Mesodermal cell (in vitro differentiated cells): ENCODE results near the gene TMEM258.

Experiments
- H3K27ac ChIP-seq: 2 replicates; pipeline ENCODE4 v1.7.0; 2013; ENCODE audit warnings: mild to moderate bottlenecking, low read depth, low read length, moderate library complexity; ENCODE audit not compliant: severe bottlenecking
- H3K36me3 ChIP-seq: 2 replicates; pipeline ENCODE4 v1.7.1; 2013; ENCODE audit warnings: mild to moderate bottlenecking, low read length, moderate library complexity; ENCODE audit not compliant: control insufficient read depth, insufficient read depth
- H3K4me1 ChIP-seq: one replicate; pipeline ENCODE4 v1.7.1; 2013; ENCODE audit warnings: mild to moderate bottlenecking, low read length; ENCODE audit not compliant: insufficient read depth, control insufficient read depth, poor library complexity, severe bottlenecking
- H3K4me3 ChIP-seq: 2 replicates; pipeline ENCODE4 v1.7.0; 2013; ENCODE audit warnings: low read length, control low read depth, mild to moderate bottlenecking; ENCODE audit not compliant: insufficient read depth, poor library complexity, severe bottlenecking; ENCODE audit errors: extremely low read depth
- H3K9me3 ChIP-seq: 2 replicates; pipeline ENCODE4 v1.7.1; 2013; ENCODE audit warnings: mild to moderate bottlenecking, low read length, moderate library complexity; ENCODE audit not compliant: control insufficient read depth
- WGBS, 2 experiments: methylation state at CpG; one replicate each; pipeline ENCODE4 v1.1.5; 2013; ENCODE audit warnings: missing lambda C conversion rate in 2 of 2; ENCODE audit not compliant: insufficient coverage in 2 of 2; 5-methylcytosine and 5-hydroxymethylcytosine counted together

The TMEM258 gene

DNA sequence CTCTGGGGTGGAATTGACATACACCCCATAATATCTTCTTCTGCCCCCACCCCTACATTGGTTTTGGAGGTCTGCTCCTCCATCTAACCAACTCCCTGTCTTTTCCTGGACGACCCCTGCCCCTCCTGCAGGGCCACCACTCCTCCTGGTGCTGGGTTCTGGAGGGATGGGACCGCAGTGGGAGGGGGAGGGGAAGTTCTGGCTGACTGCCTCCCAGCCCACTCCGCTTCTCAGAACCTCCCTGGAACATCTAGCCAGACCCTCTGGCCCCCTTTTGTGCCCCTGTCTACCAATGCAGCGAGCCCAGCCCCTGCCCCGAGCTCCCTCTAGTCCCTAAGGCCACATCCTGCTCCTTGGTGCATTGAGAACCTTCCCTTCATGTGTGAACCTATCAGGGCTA, 38.7 kb downstream of the TMEM258 start:
- peak overlapping the region; percentile 68 for H3K4me3 ChIP-seq
- H3K36me3 ChIP-seq = peaks cover 7% of the 10 kb centered on the region
- H3K4me1 ChIP-seq = peaks cover 68% of the 10 kb centered on the region
- H3K27ac ChIP-seq = peak overlapping the region; percentile 79
- no peaks in the 10 kb centered on the region for H3K9me3 ChIP-seq
- WGBS, 2 experiments = 100% methylated on average over 2 of the region's 5 CpGs; no CpG with 5 or more reads in 1 of the 2 experiments

DNA sequence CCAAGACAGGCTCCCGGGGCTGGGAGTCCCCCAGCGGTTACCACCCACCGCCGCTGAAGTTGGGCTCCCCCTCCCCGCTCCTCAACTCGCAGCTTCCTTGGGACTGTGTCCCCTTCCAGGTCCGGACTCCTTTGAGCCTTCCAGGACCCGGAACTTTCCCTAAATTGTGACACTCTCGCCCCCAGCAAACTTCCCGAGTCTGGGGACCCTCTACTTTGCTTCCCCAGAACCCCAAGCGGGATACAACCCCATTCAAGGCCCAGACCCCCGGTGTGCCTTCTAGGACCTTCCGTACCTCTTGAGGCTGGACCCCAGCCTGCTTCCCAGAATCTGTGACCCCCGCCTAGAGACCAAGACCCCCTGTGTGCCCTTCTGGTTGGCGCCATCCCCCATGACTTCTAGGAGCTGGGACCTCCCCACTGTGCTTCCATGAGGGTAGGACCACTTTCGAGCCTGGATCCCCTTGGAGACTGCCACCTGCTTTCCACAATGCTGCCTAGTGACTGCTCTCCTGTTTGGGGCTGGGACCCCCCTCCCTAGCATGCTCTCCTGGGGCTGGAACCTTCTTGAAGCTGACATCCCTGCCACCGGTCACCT, 39.4 kb downstream of the TMEM258 start:
- Histone ChIP-seq H3K36me3 (peaks cover 2% of the 10 kb centered on the region), H3K4me1 (peaks cover 69% of the 10 kb centered on the region), H3K4me3 (peak overlapping the region; percentile 68), H3K27ac (no peak overlapping the region), H3K9me3 (no peaks in the 10 kb centered on the region)
- WGBS, 2 experiments = 31 to 40% methylated on average over 14 to 17 of the region's 17 CpGs

DNA sequence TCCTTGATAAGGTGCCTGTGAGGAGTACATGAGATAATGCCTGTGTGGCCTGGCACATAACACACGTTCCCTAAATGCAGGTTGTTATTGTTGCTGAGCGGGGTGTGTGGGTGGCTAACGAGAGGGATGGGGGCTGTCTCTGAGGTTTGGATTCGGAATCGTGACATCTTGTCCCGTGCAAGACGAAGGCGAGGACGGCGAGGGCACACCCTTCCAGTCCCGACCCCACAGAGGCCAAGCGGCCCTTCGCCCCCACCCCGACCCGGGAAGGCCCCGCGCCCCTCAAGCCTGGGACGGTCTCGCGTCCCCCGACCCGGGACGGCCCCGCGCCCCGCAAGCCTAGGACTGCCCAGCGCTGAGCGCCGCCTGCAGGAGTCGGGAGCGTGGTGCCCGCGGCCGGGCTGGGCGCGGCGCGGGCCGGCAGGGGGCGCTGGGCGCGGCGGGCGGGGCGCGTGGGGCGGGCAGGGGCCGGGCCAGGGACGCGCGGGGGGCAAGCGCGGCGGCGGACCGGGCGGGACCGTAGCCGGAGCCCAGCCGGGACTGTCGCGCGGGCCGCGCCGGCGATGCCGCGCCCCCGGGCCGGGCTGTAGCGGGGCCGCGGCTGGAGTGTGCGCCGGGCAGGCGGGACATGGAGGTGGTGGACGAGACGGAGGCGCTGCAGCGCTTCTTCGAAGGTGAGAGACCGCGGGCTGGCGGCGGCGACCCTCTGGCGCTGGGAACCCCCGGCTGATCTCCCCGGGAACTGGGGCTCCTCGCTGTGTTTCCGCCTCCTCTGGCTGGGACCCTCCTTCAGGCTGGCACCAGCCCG, 40.1 kb downstream of the TMEM258 start, which contains the start of gene MYRF:
Gene MYRF, plus strand, starts transcription at position 520 of the 808 bp plus-strand sequence. Its CDS starts 109 bp downstream, at position 629.
- H3K36me3 ChIP-seq = peaks cover 2% of the 10 kb centered on the region
- no peak within 1 kb of the TSS for H3K27ac ChIP-seq
- peaks cover 69% of the 10 kb centered on the region for H3K4me1 ChIP-seq
- peak within 1 kb of the TSS; percentile 68 for H3K4me3 ChIP-seq
- WGBS, 2 experiments = 2 to 12% methylated on average over 56 to 57 of the region's 93 CpGs
- no peaks in the 10 kb centered on the region for H3K9me3 ChIP-seq

DNA sequence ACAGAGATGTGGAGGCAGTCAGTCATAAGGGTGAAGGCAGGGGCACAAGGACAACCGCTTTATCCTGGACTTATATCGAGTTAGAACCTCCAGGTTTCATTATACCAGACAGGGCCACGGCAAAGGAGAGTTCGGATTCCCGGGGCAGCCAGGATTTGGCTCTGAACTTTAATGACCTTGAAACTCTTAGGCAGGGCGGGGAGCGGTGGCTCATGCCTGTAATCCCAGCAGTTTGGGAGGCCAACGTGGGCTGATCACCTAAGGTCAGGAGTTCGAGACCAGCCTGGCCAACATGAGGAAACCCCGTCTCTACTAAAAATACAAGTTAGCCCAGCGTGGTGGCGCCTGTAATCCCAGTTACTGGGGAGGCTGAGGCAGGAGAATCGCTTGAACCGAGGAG, 41.0 kb downstream of the TMEM258 start:
- Histone ChIP-seq H3K9me3 (no peaks in the 10 kb centered on the region), H3K27ac (no peak overlapping the region), H3K4me1 (peaks cover 59% of the 10 kb centered on the region), H3K36me3 (peaks cover 2% of the 10 kb centered on the region), H3K4me3 (no peak overlapping the region)
- 91 to 92% methylated on average over 14 of the region's 14 CpGs for WGBS, 2 experiments

DNA sequence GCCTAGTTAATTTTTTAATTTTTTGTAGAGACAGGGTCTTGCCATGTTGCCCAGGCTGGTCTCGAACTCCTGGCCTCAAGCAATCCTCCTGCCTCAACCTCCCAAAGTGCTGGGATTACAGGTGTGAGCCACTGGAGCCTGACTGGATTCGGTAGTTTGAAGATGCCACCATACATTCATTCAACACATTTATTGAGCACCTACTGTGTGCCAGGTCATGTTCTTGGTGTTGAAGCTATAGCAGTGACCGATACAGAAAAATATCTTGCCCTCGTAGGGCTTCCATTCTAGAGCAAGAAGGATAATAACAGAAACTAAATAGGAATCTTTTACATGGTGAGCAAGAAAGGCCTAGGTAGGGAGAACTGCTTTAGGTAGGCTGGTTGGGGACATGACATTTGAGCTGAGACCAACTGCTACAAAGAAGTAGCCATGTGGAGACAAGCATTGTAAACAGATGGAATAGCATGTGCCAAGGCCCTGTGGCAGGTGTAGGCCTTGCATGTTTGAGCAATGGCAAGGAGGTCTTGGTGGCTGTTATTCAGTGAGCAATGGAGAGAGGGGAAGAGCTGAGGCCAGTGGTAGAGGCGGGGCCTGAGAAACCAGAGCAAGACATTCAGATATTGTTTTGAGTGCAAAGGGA, 41.6 kb downstream of the TMEM258 start:
- no peak overlapping the region for H3K4me3 ChIP-seq
- H3K4me1 ChIP-seq = peaks cover 53% of the 10 kb centered on the region
- H3K27ac ChIP-seq = no peak overlapping the region
- no peaks in the 10 kb centered on the region for H3K9me3 ChIP-seq
- peaks cover 2% of the 10 kb centered on the region for H3K36me3 ChIP-seq
- WGBS, 2 experiments = 94 to 100% methylated on average over 3 to 5 of the region's 5 CpGs

DNA sequence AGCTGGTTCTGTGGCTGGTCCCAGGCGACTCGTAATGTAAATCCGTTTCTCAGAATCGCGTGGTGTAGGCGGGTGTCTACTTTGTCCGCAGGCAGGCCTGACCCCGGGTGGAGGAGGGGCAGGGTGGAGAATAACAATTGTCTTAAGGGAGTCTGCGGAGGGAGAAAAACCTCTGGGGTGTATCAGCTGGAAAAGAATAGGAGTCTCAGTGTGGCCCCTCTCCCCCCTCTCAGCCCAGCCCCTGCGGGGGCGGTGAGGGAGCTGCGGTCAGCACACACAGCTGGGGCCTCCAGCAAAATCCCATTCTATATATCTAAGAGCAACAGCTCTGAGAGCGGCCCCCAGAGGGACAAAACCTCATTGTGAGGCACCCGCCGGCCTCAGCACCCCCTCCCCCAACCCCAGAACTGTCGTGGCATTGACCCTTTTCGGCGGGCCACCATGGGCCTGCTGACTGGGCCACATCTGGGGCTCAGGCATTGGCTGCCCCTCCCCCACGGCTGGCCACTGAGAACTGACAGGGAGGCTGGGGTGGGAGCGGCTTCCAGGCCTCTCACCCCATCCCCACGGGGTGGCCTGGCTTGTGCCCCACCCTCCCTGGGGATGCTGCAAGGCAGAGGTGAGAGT, 42.7 kb downstream of the TMEM258 start:
- peaks cover 2% of the 10 kb centered on the region for H3K36me3 ChIP-seq
- no peak overlapping the region for H3K4me3 ChIP-seq
- peaks cover 43% of the 10 kb centered on the region for H3K4me1 ChIP-seq
- peak overlapping the region; percentile 23 for H3K27ac ChIP-seq
- H3K9me3 ChIP-seq = no peaks in the 10 kb centered on the region
- WGBS, 2 experiments = 25 to 30% methylated on average over 13 to 14 of the region's 21 CpGs

DNA sequence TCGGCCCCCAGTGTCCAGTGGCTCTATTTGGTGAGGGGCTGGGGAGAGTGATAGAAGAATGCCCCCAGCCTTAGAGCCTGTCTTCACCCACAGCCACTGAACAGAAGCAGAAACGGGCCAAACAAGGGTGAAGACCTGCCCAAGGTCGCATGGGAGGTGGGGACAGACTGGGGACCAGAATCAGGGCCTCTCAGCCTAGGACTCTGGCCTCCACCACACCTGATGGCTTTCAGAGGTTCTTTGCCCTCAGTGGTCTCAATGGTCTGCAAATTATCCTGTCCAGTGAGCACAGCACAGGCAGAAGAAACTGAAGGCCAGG, 44.5 kb downstream of the TMEM258 start:
- Histone ChIP-seq H3K4me3 (no peak overlapping the region), H3K27ac (no peak overlapping the region), H3K36me3 (peaks cover 9% of the 10 kb centered on the region), H3K9me3 (no peaks in the 10 kb centered on the region), H3K4me1 (peaks cover 27% of the 10 kb centered on the region)
- 67 to 100% methylated on average over 1 to 2 of the region's 3 CpGs for WGBS, 2 experiments

DNA sequence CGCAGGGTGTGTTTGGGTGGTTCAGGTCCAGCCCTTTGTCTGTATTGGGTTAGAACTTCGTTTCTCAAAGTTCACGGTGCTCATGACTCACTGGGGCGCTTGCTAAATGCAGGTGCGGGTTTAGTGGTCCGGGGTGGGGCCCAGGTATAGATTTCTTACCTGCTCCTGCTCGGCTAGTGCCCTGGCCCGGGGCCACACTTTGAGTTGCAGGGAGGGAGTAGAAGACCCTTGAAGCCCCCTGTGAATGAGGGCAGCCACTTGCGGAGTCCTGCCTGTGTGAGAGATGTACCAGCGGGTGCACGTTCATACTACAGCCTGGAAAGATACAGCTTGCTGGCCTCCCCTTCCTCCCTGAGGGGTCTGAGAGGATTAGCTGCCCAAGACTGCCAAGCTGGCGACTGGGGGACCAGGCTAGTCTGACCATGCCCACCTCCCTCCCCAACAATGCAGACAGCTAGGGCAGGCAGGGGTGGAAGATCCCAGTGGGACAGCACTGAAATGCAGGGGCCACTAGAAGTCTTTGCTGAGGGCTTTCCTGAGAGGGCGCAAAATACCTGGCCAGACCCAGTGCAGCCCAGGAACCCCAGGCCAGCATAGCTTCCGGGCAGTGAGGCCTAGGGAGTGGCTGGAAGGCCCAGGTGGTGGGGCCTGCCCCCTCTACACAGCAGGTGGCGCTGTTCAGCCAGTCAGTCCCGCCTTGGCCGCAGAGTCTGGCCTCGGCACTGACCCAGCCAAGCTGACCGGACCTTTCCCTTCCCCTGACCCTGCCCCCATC, 45.0 kb downstream of the TMEM258 start:
- H3K4me3 ChIP-seq = no peak overlapping the region
- no peaks in the 10 kb centered on the region for H3K9me3 ChIP-seq
- WGBS, 2 experiments = 73 to 83% methylated on average over 10 to 16 of the region's 19 CpGs
- peaks cover 10% of the 10 kb centered on the region for H3K36me3 ChIP-seq
- H3K4me1 ChIP-seq = peaks cover 26% of the 10 kb centered on the region
- no peak overlapping the region for H3K27ac ChIP-seq

DNA sequence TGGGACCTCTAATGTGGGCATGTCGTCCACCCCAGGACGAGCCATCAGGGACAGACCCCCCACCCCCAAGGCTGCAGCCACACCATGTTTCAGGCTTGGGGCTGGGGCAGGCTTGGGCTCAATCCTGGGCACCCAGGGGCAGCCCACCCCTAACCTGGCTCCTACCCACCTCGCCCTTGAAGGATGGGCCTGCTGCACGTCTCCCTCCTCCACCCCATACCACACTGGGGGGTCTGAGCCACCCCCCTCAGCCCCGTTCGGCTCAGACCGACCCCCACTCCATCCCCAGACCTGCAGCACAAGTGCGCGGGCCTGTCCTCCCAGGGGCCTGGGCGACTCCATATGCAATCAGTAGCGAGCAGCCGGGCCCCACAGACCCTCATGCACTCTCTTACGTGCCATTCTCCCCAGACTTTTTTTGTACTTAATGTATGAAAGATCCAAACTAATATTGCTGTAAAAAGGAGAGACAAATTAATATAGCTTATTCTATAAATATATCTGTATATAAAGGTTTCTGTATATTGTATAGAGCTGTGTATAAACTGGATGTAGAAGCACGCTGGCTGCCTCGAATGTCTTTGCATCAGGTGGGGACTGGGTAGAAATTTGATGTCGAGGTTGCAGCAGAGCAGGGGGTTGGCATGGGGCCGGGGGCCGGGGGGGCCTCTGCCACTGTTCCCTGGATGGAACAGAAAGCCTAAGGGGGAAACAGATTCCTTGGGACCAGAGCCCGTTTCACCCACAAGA, 45.8 kb downstream of the TMEM258 start:
- Histone ChIP-seq H3K9me3 (no peaks in the 10 kb centered on the region), H3K4me1 (peaks cover 26% of the 10 kb centered on the region), H3K36me3 (peaks cover 15% of the 10 kb centered on the region), H3K27ac (no peak overlapping the region), H3K4me3 (no peak overlapping the region)
- 72 to 75% methylated on average over 8 to 9 of the region's 19 CpGs for WGBS, 2 experiments
